MM.1S (cell line): ENCODE data around the gene SMYD1.

Source experiments
- DNase-seq: peaks from one replicate; pipeline ENCODE4 v3.0.0-alpha.2; 2015
- H2AFZ ChIP-seq: fragments of 300-600 bp; sonication (generic); 2 replicates; pipeline ENCODE4 v1.6.0; 2016; ENCODE audit warnings: antibody characterized with exemption, low read length
- H3F3A ChIP-seq: fragments of 300-600 bp; sonication (generic); 2 replicates; pipeline ENCODE4 v1.6.1; 2016; ENCODE audit warnings: mild to moderate bottlenecking, antibody characterized with exemption, low read length, moderate library complexity, mixed read lengths; ENCODE audit not compliant: insufficient read depth
- H3K27ac ChIP-seq: fragments of 300-600 bp; sonication (generic); 2 replicates; pipeline ENCODE4 v1.5.1; 2016; ENCODE audit warnings: mild to moderate bottlenecking, low read length
- H3K27me3 ChIP-seq: fragments of 300-600 bp; sonication (generic); replicated peaks from 2 replicates; pipeline ENCODE4 v1.6.0; 2016; ENCODE audit warnings: low read length; ENCODE audit not compliant: insufficient read depth
- H3K36me3 ChIP-seq: fragments of 300-600 bp; sonication (generic); replicated peaks from 2 replicates; pipeline ENCODE4 v1.6.1; 2016; ENCODE audit warnings: mild to moderate bottlenecking, low read length, mixed read lengths; ENCODE audit not compliant: insufficient read depth
- H3K4me1 ChIP-seq: fragments of 300-600 bp; sonication (generic); 2 replicates; pipeline ENCODE4 v1.6.1; 2016; ENCODE audit warnings: low read length, mixed read lengths
- H3K4me2 ChIP-seq: fragments of 300-600 bp; sonication (generic); 2 replicates; pipeline ENCODE4 v1.6.0; 2016; ENCODE audit warnings: low read depth, low read length
- H3K4me3 ChIP-seq: fragments of 300-600 bp; sonication (generic); 2 replicates; pipeline ENCODE4 v1.5.1; 2016; ENCODE audit warnings: low read length, mixed read lengths
- H3K79me2 ChIP-seq: fragments of 300-600 bp; sonication (generic); 2 replicates; pipeline ENCODE4 v1.6.1; 2016; ENCODE audit warnings: mixed run types, low read length, mixed read lengths
- H3K9ac ChIP-seq: fragments of 300-600 bp; sonication (generic); 2 replicates; pipeline ENCODE4 v1.6.1; 2016; ENCODE audit warnings: low read length, mixed read lengths
- H3K9me2 ChIP-seq: fragments of 300-600 bp; sonication (generic); replicated peaks from 2 replicates; pipeline ENCODE4 v1.6.1; 2016; ENCODE audit warnings: mild to moderate bottlenecking, low read length, mixed read lengths; ENCODE audit not compliant: insufficient read depth
- H3K9me3 ChIP-seq: fragments of 300-600 bp; sonication (generic); replicated peaks from 2 replicates; pipeline ENCODE4 v1.6.1; 2016; ENCODE audit warnings: mild to moderate bottlenecking, low read length, mixed read lengths; ENCODE audit not compliant: insufficient read depth
- H4K20me1 ChIP-seq: fragments of 300-600 bp; sonication (generic); 2 replicates; pipeline ENCODE4 v1.6.1; 2016; ENCODE audit warnings: mild to moderate bottlenecking, low read length, moderate library complexity, mixed read lengths; ENCODE audit not compliant: insufficient read depth
- CTCF ChIP-seq: fragments of 300-600 bp; sonication (generic); IDR thresholded peaks from 2 replicates; pipeline ENCODE4 v1.5.1; 2016; ENCODE audit warnings: antibody characterized with exemption, low read length, mixed read lengths
- EZH2 ChIP-seq: fragments of 300-600 bp; sonication (generic); optimal IDR thresholded peaks from 2 replicates; pipeline ENCODE3; 2017; ENCODE audit warnings: low read depth, mild to moderate bottlenecking, antibody characterized with exemption, low read length, mixed read lengths
- EZH2phosphoT487 ChIP-seq: fragments of 300-600 bp; sonication (generic); IDR thresholded peaks from 2 replicates; pipeline ENCODE4 v1.6.1; 2018; ENCODE audit warnings: antibody characterized with exemption, low read length

The SMYD1 gene

DNA sequence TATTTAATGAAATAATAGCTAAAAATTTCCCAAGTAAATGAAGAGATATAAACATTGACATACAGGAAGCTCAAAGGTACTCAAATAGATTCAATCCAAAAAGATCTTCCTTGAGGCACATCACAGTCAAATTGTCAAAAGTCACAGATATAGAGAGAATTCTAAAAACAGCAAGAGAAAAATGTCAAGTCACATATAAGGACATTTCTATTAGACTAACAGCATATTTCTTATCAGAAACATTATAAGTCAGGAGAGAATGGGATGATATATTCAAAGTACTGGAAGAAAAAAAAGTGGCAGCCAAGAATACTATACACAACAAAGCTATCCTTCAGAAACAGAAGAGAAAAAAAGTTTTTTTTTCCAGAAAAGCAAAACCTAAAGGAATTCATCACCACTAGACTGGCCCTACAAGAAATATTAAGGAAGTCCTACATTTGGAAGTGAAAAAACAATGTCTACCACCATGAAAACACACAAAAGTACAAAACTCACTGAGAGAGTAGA is 81.4 kb downstream of the SMYD1 start:
- Histone ChIP-seq H3K4me2 (no peak overlapping the region), H3K9ac (no peak overlapping the region), H3K36me3 (no peaks in the 10 kb centered on the region), H3F3A (no peaks in the 10 kb centered on the region), H2AFZ (no peak overlapping the region), H3K27ac (no peak overlapping the region), H3K79me2 (no peaks in the 10 kb centered on the region), H4K20me1 (no peaks in the 10 kb centered on the region), H3K4me3 (no peak overlapping the region), H3K9me3 (no peaks in the 10 kb centered on the region), H3K9me2 (no peaks in the 10 kb centered on the region), H3K4me1 (no peaks in the 10 kb centered on the region), H3K27me3 (no peaks in the 10 kb centered on the region)
- no peak for DNase-seq
- TF ChIP-seq CTCF (no peak), EZH2 (no peak), EZH2phosphoT487 (no peak)

DNA sequence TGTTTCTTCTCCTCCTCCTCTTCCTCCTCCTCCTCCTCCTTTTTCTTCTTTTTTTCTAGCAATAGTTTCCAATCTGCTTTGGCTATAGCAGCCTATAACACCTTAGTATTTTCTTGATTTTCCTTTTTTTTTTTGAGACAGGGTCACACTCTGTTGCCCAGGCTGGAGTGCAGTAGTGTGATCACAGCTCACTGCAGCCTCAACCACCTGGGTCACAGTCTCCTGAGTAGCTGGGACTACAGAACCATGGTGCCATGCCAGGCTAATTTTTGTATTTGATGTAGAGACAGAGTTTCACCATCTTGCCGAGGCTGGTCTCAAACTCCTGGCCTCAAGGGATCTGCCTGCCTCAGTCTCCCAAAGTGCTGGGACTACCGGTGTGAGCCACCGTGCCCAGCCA is 91.9 kb downstream of the SMYD1 start:
- Histone ChIP-seq H3K4me3 (no peak overlapping the region), H3K4me2 (no peak overlapping the region)
- TF ChIP-seq EZH2phosphoT487, result no peak
- no peak for TF ChIP-seq CTCF
- no peak for TF ChIP-seq EZH2

DNA sequence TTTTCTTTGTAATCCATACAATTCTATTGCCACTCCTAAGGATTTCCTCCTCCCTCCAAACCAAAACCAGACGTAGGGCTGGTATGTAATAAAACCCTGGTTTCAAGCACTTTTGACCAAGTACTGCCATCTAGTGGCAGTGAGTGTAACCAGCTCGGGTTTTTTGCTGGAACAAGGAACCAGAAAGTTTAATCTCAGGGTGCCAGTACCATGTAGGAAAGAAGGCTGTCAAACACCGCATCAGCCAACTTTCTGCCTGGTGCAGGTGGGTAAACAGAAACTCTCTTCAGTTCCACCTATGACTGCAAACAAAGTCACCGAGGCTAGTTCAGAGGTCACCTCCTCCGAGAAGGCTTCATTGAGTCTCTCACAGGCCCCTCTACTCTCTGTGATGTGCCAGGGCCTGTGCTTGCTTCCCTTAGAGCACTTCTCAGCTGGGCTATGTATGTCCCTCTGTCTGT is 92.4 kb downstream of the SMYD1 start:
- Histone ChIP-seq H2AFZ (no peak overlapping the region; the same call in 1 of the 2 replicates), H3K27ac (no peak overlapping the region), H3K27me3 (no peaks in the 10 kb centered on the region), H3K79me2 (no peaks in the 10 kb centered on the region), H3K9me3 (no peaks in the 10 kb centered on the region), H3K36me3 (no peaks in the 10 kb centered on the region), H3K4me3 (no peak overlapping the region), H3K4me1 (no peaks in the 10 kb centered on the region), H3K4me2 (no peak overlapping the region), H3K9ac (no peak overlapping the region), H4K20me1 (no peaks in the 10 kb centered on the region), H3F3A (no peaks in the 10 kb centered on the region), H3K9me2 (no peaks in the 10 kb centered on the region)
- peak; percentile 76 for DNase-seq
- no peak for TF ChIP-seq EZH2
- peak; percentile 86 for TF ChIP-seq CTCF

More for the DNA sequence above, 91.9 kb downstream of the SMYD1 start:
- Histone ChIP-seq H2AFZ (no peak overlapping the region), H3K4me1 (no peaks in the 10 kb centered on the region), H3K9me3 (no peaks in the 10 kb centered on the region), H3K79me2 (no peaks in the 10 kb centered on the region), H3K9me2 (no peaks in the 10 kb centered on the region), H4K20me1 (no peaks in the 10 kb centered on the region), H3K27me3 (no peaks in the 10 kb centered on the region), H3F3A (no peaks in the 10 kb centered on the region), H3K9ac (no peak overlapping the region), H3K36me3 (no peaks in the 10 kb centered on the region), H3K27ac (no peak overlapping the region)
- no peak for DNase-seq
